PC-9 (cell line): Measurements from ENCODE around the gene BPTF. TPM values are rescaled to one million over a fixed set of nuclear protein-coding genes. Genes with fewer than 3 reads are reported as not detected.

Source experiments
- BruUV-seq: library from RNA; stranded (reverse); fragments of 400-500 nt; replicated peaks from 2 replicates; lab custom pipeline; 2021; lab: Mats Ljungman, UMichigan
- CTCF ChIA-PET: fragments of 300-600 bp; sonication (Branson Sonifier 250); formaldehyde crosslinking; loops from one replicate; lab custom pipeline; 2022; ENCODE audit warnings: antibody characterized with exemption; lab: Charles Lee
- POLR2A ChIA-PET: fragments of 300-600 bp; sonication (Branson Sonifier 250); formaldehyde crosslinking; loops from one replicate; lab custom pipeline; 2022; ENCODE audit warnings: antibody characterized with exemption; ENCODE audit not compliant: unreplicated experiment; lab: Charles Lee
- DNase-seq, 2 experiments: peaks; one replicate each; pipeline versions ENCODE4 v3.0.0 to v3.0.0-alpha.2; 2015 to 2022; ENCODE audit warnings: mixed read lengths in 1 of 2
- H2AFZ ChIP-seq: fragments of 200-600 bp; sonication (generic); 2 replicates; pipeline ENCODE4 v1.8.1; 2017; ENCODE audit warnings: antibody characterized with exemption
- H3F3A ChIP-seq: fragments of 200-600 bp; sonication (generic); 2 replicates; pipeline ENCODE4 v1.8.1; 2017; ENCODE audit warnings: antibody characterized with exemption, mild to moderate bottlenecking, low read depth; ENCODE audit not compliant: insufficient read depth
- H3K27ac ChIP-seq: fragments of 200-600 bp; sonication (generic); 2 replicates; pipeline ENCODE4 v1.6.1; 2016; ENCODE audit warnings: mixed run types
- H3K27me3 ChIP-seq: fragments of 200-600 bp; sonication (generic); 2 replicates; pipeline ENCODE4 v1.6.1; 2016; ENCODE audit warnings: low read depth, mixed run types; ENCODE audit not compliant: insufficient read depth
- H3K36me3 ChIP-seq: fragments of 200-600 bp; sonication (generic); 2 replicates; pipeline ENCODE4 v1.6.1; 2016; ENCODE audit warnings: low read depth, mixed run types
- H3K4me1 ChIP-seq: fragments of 200-600 bp; sonication (generic); replicated peaks from 2 replicates; pipeline ENCODE4 v1.6.1; 2016; ENCODE audit warnings: mixed run types; ENCODE audit not compliant: insufficient read depth
- H3K4me2 ChIP-seq: fragments of 200-600 bp; sonication (generic); 2 replicates; pipeline ENCODE4 v1.6.1; 2017; ENCODE audit warnings: mixed run types
- H3K4me3 ChIP-seq: fragments of 200-600 bp; sonication (generic); 2 replicates; pipeline ENCODE4 v1.6.1; 2016; ENCODE audit warnings: mixed run types
- H3K79me2 ChIP-seq: fragments of 200-600 bp; sonication (generic); 2 replicates; pipeline ENCODE4 v1.6.1; 2017; ENCODE audit warnings: low read depth, mixed run types
- H3K9me2 ChIP-seq: fragments of 200-600 bp; sonication (generic); 2 replicates; pipeline ENCODE4 v1.8.1; 2017; ENCODE audit warnings: mild to moderate bottlenecking; ENCODE audit not compliant: insufficient read depth
- H3K9me3 ChIP-seq: fragments of 200-600 bp; sonication (generic); 2 replicates; pipeline ENCODE4 v1.8.1; 2016; ENCODE audit warnings: low read depth; ENCODE audit not compliant: insufficient read depth
- H4K20me1 ChIP-seq: fragments of 200-600 bp; sonication (generic); 2 replicates; pipeline ENCODE4 v1.8.1; 2017; ENCODE audit not compliant: insufficient read depth
- CTCF ChIP-seq: fragments of 200-600 bp; sonication (generic); conservative IDR thresholded peaks from 2 replicates; pipeline ENCODE4 v1.6.1; 2017; ENCODE audit warnings: mixed run types, antibody characterized with exemption, mild to moderate bottlenecking, moderate library complexity
- EZH2 ChIP-seq: fragments of 200-600 bp; sonication (generic); IDR thresholded peaks from 2 replicates; pipeline ENCODE4 v1.8.0; 2017; ENCODE audit warnings: antibody characterized with exemption, low read depth
- intact Hi-C: fragments of 100-400 bp; cut with micrococcal nuclease; formaldehyde crosslinking; loops from one replicate; pipeline ENCODE4 v1.10.0; 2022; ENCODE audit not compliant: unreplicated experiment
- total RNA-seq: library from RNA; stranded (reverse); gene quantifications from 2 replicates; pipeline ENCODE4 v1.2.3, GENCODE V29; 2021

The BPTF gene
- total RNA-seq, 1 experiment from 2014 or later = 95.6 TPM

- Histone ChIP-seq H3K27me3 (no peaks in the 10 kb centered on the region), H3K9me3 (no peaks in the 10 kb centered on the region), H3K4me1 (peaks cover 26% of the 10 kb centered on the region), H3K9me2 (no peaks in the 10 kb centered on the region), H3K79me2 (no peaks in the 10 kb centered on the region), H2AFZ (peak overlapping the region; percentile 98), H3F3A (peaks cover 37% of the 10 kb centered on the region), H3K36me3 (0 out of 2 replicates have a peak, but pooled peaks cover 3% of the 10 kb centered on the region), H3K27ac (peak overlapping the region; percentile 56), H3K4me2 (peak overlapping the region; percentile 81), H4K20me1 (no peaks in the 10 kb centered on the region), H3K4me3 (peak overlapping the region; percentile 67)
- DNase-seq = no peak
- no TSS peak for BruUV-seq
- CTCF ChIA-PET = interaction anchor here (0.6 kb wide), 1 partner anchor 652 kb away, joined by 6 read pairs; no protein-coding TSS in a partner anchor
- POLR2A ChIA-PET = no interaction called here
- intact Hi-C loops = loop anchor here (1.0 to 10.0 kb wide), 3 partner anchors 109 to 1334 kb away; partner anchors contain the start of gene ABCA5
- no peak for TF ChIP-seq EZH2
- no peak for TF ChIP-seq CTCF
Observed at GRCh38 chr17:67992548-67993152, 167.3 kb downstream of the BPTF start.

GRCh38 chr17:67993153-67993997 lies 168.1 kb downstream of the BPTF start:
- Histone ChIP-seq H3K27ac (peak overlapping the region; percentile 78), H2AFZ (peak overlapping the region; percentile 98), H3K9me2 (no peaks in the 10 kb centered on the region), H3K79me2 (no peaks in the 10 kb centered on the region), H3K4me2 (peak overlapping the region; percentile 81), H3K9me3 (no peaks in the 10 kb centered on the region), H3K4me3 (peak overlapping the region; percentile 67), H3K4me1 (peaks cover 26% of the 10 kb centered on the region), H3K27me3 (no peaks in the 10 kb centered on the region), H4K20me1 (no peaks in the 10 kb centered on the region), H3K36me3 (0 out of 2 replicates have a peak, but pooled peaks cover 3% of the 10 kb centered on the region), H3F3A (peaks cover 37% of the 10 kb centered on the region)
- ChIA-PET CTCF (interaction anchor here (0.6 kb wide), 1 partner anchor 150 kb away, joined by 6 read pairs; no protein-coding TSS in a partner anchor), POLR2A (no interaction called here)
- TSS peak; percentile 69 for BruUV-seq
- peak; percentile 46 to 86 for DNase-seq
- TF ChIP-seq EZH2 = no peak
- TF ChIP-seq CTCF = no peak
- intact Hi-C loops = loop anchor here (1.0 to 10.0 kb wide), 3 partner anchors 108 to 1333 kb away; partner anchors contain the start of gene ABCA5

GRCh38 chr17:67993998-67994361 lies 168.7 kb downstream of the BPTF start:
- BruUV-seq = no TSS peak
- H2AFZ ChIP-seq = peak overlapping the region; percentile 91
- POLR2A ChIA-PET = no interaction called here

More at GRCh38 chr17:67993998-67994361, 168.7 kb downstream of the BPTF start:
- no peaks in the 10 kb centered on the region for H4K20me1 ChIP-seq
- H3K27ac ChIP-seq = peak overlapping the region; percentile 78
- H3K27me3 ChIP-seq = no peaks in the 10 kb centered on the region
- no peaks in the 10 kb centered on the region for H3K9me2 ChIP-seq
- peaks cover 31% of the 10 kb centered on the region for H3K4me1 ChIP-seq
- H3K4me2 ChIP-seq = peak overlapping the region; percentile 79
- CTCF ChIA-PET = interaction anchor here (0.6 kb wide), 1 partner anchor 150 kb away, joined by 6 read pairs; no protein-coding TSS in a partner anchor
- intact Hi-C loops = loop anchor here (1.0 to 10.0 kb wide), 4 partner anchors 25 to 1333 kb away; partner anchors contain the start of gene ABCA5
- TF ChIP-seq EZH2 (no peak), CTCF (no peak)
- no peaks in the 10 kb centered on the region for H3K9me3 ChIP-seq
- DNase-seq = no peak
- H3K4me3 ChIP-seq = peak overlapping the region; percentile 63
- peaks cover 41% of the 10 kb centered on the region for H3F3A ChIP-seq
- H3K79me2 ChIP-seq = no peaks in the 10 kb centered on the region
- 0 out of 2 replicates have a peak, but pooled peaks cover 3% of the 10 kb centered on the region for H3K36me3 ChIP-seq
